Activated CD4-positive, CD25-positive, alpha-beta regulatory T cell (primary cell): ENCODE data around the gene KCNG1.

ENCODE experiments used
- DNase-seq, 4 experiments: peaks; one replicate each; lab custom pipeline; 2025; lab: John Stamatoyannopoulos, UW

Gene KCNG1

GRCh38 chr20:51034988-51035656, 12.2 kb upstream of the KCNG1 start:
- no peak for DNase-seq

DNA sequence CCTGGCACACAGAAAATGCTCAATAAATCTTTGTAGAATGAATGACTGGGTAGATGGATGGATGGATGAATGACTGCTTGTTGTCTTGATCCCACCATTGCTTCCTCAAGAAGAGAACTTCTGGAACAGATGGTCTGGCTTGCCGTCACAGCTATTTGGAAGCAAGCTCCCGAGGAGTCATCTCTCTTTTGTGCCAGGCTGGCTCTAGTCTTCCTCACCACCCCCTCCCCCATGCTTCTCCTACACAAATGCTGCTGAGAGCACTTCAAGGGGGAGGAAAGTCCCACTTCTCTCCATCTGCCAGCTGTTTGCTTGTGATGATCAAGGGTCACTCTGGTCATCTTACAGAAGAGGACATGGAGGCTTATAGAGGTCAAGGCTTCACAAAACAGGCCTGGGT, 11.6 kb upstream of the KCNG1 start:
- DNase-seq = no peak

- no peak for DNase-seq
These were observed 7.3 kb upstream of the KCNG1 start for GRCh38 chr20:51029963-51030920.

GRCh38 chr20:51029556-51029955, 6.6 kb upstream of the KCNG1 start:
- no peak for DNase-seq

GRCh38 chr20:51028616-51029212, 5.8 kb upstream of the KCNG1 start:
- DNase-seq = no peak

- DNase-seq = no peak
These were observed 4.3 kb upstream of the KCNG1 start for GRCh38 chr20:51027035-51027795.

DNA sequence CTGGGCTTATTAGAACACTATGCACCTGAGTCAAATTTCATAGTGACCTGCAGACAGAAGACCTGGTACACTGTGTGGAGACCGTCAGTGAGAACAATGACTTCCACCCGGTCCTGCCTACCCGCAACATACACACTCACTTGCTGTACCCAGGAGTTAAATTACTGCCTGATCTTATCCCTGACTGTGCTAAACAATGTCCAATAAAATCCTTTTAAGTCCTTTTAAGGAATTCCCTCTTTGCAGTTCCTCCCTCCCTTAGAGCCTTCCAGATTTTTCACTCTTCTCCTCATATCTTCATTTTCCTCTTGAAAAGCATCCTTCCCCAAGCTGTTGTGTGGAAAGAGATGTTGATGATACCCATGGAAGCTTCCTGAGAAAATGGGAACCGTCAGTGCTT, 3.4 kb upstream of the KCNG1 start:
- no peak for DNase-seq

DNA sequence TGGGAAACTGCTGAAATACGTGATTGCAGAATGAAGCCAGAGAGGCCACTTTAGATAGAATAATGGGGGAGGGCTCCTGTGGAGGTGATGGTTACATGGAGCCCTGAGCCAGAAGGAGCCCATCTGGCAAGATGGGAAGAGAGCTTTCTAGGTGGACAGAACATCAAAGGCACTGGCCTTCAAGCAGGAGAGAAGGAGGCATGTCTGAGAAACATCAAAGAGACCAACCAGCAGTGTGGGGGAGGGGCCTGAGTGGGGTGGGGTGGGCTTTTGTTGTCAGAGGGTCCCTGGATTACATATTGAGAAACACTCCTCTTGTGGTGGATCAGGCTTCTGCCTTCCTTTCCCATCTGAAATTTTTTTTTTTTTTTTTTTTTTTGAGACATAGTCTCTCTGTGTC, 1.9 kb upstream of the KCNG1 start:
- no peak for DNase-seq

DNA sequence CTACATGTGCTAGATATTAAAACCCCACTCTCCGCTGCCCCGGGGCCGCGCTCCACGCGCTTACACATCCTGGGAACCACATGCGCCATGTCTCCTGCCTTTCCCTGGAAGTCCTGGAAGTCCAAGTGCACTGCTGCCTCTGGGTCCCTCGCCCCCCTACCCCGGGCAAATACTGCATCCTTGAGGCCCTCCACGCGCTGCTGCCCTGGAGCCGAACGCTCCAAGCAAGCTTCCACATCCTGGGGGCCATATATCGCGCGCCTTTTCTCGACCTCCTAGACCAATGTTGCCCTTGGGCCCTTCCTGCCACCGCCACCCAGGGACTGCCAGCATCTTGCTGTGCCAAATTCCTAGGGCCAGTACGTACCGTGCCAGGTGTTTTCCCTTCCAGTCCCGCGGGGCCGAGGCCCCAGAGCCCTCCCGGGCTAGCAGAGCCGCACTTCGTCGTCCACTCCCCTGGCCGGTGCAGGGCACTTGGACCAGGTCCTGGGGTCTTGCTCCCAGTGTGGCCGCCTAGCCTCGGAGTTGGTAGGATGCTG, 779 bp upstream of the KCNG1 start:
- DNase-seq = no peak

GRCh38 chr20:51022227-51022802, 592 bp downstream of the KCNG1 start:
- no peak for DNase-seq

GRCh38 chr20:51021067-51022025, 1.6 kb downstream of the KCNG1 start:
- DNase-seq = no peak

GRCh38 chr20:51020657-51021056, 2.2 kb downstream of the KCNG1 start:
- no peak for DNase-seq

- DNase-seq = no peak
These were observed 3.0 kb downstream of the KCNG1 start for GRCh38 chr20:51019656-51020592.

DNA sequence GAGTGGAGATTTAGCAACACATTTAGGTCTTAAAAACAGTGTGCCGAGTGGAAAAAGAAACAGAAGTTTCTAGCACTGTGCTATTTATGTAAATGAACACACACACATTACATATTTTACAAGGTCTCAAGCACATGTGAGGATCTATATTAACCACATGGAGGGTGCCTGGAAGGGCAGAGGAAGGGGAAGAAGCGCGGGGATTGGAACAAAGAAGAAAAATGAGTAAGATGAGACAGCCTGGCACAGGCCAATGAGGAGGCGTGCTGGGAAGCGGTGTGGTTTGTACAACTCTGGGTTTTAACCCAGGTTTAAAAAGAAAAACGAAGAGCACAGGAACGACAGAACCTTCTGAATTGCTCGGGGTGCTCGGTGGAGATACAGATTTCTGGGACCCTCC, 5.7 kb downstream of the KCNG1 start:
- no peak for DNase-seq

- DNase-seq = no peak
These were observed 6.4 kb downstream of the KCNG1 start for GRCh38 chr20:51016521-51016920.

DNA sequence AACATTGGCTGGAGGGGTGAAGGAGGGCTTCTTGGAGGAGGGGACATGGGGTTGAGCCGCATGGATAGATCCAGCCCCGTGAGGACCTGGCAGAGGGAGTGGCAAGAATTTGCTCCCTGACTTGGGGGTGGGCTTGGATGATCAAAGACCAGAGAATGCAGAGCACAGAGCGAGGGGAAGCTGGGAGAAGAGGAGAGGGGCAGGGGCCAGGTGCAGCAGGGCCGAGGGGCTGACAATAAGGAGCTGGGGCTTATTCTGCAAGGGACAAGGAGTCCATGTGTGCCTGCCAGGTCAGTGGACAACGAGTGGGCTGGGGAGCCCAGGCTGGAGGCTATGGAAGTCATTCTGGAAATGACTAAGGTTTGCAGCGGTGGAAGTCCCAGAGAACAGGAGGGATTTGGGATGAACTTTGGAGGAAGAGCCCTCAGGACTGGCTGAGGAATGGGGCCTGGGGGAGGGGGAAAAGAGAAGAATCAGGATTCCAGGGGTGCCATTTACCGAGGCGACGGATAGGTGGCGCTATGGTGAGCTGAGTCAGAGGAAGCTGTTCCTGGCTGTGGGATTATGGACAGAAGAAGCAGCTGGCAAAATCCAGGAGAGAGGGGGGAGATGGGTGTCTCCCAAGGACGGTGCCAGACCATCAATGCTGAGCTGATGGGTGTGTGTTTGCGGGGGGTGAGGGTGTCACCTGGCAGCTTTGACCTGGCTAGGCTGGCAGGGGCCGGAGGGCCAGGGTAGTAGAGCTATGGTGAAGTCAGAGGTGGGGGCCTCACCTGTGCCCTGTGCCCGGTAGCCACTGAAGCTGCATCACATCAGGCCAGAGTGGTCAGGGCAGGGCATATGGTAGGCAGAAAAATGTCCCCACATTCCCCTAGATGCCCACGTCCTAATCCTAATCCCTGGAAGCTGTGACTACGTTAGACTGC, 7.8 kb downstream of the KCNG1 start:
- DNase-seq = no peak

- DNase-seq = no peak
These were observed 9.2 kb downstream of the KCNG1 start for GRCh38 chr20:51013577-51014330.
